ENCODE data around the gene MTHFD1L.
"Not testable (repeated sequence)": the region's sequence is repeated elsewhere in the genome, so short reads cannot be mapped to it uniquely, and the experiment has no call there.

MTHFD1L gene

DNA sequence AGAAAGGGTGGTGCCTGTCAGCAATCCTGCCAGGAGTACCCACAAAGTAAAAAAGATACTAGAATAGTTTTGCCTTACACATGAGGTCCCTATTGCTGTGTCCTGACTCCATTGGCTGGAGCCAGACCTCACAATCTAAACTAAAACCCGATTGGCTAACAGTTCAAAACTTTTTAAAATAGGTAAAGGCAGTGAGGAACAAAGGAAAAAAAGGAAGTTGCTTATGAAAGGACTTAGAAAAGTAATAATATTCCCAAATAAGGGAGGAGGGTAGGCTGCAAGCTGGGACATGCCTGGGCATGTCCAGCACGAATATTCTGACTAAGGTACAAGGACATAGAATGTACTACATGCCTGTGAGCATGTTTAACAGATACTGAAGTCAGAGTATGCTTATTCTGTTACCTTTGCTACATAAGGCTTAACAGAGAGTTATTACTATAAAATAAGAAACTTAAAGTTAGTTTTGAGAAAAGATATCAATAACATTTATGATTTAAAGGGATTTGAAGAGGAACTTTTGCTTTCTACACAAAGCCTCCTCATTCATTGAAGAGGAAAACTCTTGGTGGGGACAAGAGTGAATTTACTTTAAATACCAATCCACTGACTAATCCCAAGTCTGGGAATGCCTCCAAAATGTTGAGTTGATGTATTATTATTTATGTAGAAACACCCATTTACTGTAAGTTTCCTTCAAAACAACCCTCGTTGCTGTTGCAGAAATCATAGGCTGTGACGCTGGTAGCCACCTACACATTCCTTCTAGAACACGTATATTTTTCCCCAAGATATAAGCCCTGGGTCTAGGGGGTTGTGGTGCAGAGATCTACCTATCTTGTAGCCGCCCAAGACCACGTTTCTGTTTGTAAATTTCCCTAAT lies 8.2 kb upstream of the MTHFD1L start:
- no peak for DNase-seq (ENCODE audit: low spot score)
- TF ChIP-seq, protein P1, sequence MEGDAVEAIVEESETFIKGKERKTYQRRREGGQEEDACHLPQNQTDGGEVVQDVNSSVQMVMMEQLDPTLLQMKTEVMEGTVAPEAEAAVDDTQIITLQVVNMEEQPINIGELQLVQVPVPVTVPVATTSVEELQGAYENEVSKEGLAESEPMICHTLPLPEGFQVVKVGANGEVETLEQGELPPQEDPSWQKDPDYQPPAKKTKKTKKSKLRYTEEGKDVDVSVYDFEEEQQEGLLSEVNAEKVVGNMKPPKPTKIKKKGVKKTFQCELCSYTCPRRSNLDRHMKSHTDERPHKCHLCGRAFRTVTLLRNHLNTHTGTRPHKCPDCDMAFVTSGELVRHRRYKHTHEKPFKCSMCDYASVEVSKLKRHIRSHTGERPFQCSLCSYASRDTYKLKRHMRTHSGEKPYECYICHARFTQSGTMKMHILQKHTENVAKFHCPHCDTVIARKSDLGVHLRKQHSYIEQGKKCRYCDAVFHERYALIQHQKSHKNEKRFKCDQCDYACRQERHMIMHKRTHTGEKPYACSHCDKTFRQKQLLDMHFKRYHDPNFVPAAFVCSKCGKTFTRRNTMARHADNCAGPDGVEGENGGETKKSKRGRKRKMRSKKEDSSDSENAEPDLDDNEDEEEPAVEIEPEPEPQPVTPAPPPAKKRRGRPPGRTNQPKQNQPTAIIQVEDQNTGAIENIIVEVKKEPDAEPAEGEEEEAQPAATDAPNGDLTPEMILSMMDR (IDR thresholded peaks at IDR 0.05; ENCODE audit: borderline replicate concordance, control extremely low read depth, extremely low read depth, insufficient read depth, missing control alignments): no peak
- in situ Hi-C loops (cut with MboI; ENCODE audit: low sequenced_read_pairs, unreplicated experiment): no loop called here

DNA sequence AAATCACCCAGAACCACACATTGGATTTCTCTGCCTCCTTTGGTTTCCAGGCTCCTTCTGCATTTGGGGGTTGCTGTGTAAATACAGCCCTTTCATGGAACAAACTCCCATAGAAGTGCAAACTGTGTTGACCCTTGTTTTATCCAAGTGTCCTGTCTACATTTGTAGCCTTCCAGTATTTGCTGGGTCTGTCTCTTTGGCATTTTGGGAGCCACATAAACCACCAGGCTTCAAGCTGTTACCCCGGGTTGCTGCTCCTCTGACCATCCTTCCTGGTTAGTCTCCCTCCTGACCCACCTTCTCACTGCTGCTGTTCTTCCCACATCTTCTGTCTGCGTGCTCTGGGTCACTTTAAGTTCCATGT lies 7.6 kb upstream of the MTHFD1L start:
- no peak for DNase-seq (ENCODE audit: low spot score)
- in situ Hi-C loops (cut with MboI; ENCODE audit: low sequenced_read_pairs, unreplicated experiment): no loop called here
- TF ChIP-seq, protein P1 (IDR thresholded peaks at IDR 0.05; ENCODE audit: borderline replicate concordance, control extremely low read depth, extremely low read depth, insufficient read depth, missing control alignments): no peak

DNA sequence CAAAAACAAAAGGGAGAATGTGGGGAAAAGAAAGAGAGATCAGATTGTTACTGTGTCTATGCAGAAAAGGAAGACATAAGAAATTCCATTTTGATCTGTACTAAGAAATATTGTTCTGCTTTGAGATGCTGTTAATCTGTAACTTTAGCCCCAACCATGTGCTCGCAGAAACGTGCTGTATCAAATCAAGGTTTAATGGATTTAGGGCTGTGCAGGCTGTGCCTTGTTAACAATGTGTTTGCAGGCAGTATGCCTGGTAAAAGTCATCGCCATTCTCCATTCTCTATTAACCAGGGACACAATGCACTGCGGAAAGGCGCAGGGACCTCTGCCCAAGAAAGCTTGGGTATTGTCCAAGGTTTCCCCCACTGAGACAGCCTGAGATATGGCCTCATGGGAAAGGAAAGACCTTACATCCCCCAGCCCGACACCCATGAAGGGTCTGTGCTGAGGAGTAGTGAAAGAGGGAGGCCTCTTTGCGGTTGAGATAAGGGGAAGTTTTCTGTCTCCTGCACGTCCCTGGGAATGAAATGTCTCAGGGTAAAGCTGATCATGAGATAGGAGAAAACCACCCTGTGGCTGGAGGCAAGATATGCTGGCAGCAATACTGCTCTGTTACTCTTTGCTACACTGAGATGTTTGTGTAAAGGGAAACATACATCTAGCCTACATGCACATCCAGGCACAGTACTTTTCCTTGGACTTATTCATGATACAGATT lies 3.9 kb upstream of the MTHFD1L start:
- DNase-seq (ENCODE audit: low spot score); in situ Hi-C loops (cut with MboI; ENCODE audit: low sequenced_read_pairs, unreplicated experiment): not testable (repeated sequence)

DNA sequence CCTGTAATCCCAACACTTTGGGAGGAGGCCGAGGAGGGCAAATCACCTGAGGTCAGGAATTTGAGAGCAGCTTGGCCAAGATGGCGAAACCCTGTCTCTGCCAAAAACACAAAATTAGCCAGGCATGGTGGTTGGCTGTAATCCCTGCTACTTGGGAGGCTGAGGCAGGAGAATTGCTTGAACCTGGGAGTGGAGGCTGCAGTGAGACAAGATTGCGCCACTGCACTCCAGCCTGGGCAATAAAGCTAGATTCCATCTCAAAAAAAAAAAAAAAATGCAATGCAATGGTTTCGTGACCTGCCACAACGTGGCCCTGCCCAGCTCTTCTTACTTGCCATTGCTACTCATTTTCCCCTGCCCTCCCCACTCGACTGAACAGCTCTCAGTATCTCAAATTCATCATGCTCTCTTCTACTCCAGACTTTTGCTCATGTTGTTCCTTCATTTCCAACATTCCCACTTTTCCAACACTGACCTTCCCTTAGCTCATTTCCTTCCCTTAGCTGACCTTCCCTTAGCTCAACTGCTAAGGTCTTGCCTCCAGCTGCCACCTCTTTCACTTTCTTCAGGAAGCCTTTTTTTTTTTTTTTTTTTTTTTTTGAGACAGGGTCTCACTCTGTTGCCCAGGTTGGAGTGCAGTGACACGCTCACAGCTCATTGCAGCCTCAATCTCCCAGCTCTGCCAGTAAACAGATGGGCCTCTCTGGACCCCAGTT lies 2.1 kb upstream of the MTHFD1L start:
- DNase-seq (ENCODE audit: low spot score): no peak
- TF ChIP-seq, protein P1 (IDR thresholded peaks at IDR 0.05; ENCODE audit: borderline replicate concordance, control extremely low read depth, extremely low read depth, insufficient read depth, missing control alignments): no peak
- in situ Hi-C loops (cut with MboI; ENCODE audit: low sequenced_read_pairs, unreplicated experiment): no loop called here

DNA sequence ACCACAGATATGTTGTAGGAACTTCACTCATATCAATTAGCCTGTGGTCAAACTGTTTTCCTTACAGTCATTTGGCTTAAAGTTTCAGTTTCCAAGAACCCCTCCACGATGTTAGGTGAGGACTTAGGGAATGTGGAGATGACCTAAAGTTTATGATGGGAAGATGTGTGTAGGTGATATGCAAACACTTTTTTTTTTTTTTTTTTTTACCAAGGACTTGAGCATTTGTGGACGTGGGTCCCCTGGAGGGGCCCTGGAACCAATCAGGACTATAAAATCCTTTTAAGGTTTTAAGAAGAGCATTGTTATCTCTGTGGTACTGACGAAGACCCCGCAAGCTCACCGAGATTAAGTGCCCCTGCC lies 478 bp upstream of the MTHFD1L start:
- DNase-seq (ENCODE audit: low spot score): no peak
- in situ Hi-C loops (cut with MboI; ENCODE audit: low sequenced_read_pairs, unreplicated experiment): no loop called here
- TF ChIP-seq, protein P1 (IDR thresholded peaks at IDR 0.05; ENCODE audit: borderline replicate concordance, control extremely low read depth, extremely low read depth, insufficient read depth, missing control alignments): no peak

DNA sequence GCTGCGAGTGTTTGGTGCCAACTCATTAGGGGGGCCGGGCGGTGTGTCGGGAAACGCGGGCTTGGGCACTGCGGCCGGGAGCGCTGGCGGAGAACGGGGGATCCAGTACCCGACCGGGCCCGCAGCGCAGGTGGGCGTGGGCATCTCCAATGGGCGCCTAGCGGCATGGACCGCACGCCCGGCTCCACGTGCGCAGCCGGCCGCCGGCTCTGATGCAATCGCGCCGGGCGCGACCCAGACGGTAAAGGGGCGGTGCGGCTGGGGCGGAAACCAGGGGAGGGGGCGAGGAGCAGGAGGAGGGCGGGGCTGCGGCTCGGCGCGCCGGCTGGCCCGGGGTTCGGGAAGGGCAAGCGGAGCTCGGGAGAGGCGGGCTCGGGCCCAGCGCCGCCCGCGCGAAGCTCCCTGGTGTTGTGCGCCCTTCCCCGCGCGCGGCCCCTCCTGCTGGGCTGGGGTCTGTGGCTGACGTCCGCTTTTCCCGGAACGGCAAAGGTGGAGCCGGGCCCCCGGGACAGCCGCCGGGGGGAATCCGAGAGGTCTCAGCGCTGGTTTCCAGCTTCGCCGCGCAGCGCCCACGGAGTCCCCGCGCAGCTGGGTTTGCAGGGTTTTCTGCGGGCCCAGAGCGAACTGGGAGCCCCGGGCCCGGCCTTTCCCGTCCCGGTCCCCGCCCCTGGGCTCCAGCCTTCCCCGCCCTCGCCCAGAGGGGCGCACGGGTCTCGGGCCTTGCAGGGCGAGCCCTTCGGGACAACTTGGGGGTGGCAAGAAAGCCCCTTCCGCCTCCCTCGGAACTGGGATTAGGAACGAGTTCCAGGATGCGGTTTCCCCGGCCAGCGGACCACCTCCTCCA lies 867 bp downstream of the MTHFD1L start:
- in situ Hi-C loops (cut with MboI; ENCODE audit: low sequenced_read_pairs, unreplicated experiment): no loop called here
- TF ChIP-seq, protein P1 (IDR thresholded peaks at IDR 0.05; ENCODE audit: borderline replicate concordance, control extremely low read depth, extremely low read depth, insufficient read depth, missing control alignments): no peak
- DNase-seq (ENCODE audit: low spot score): peak; percentile 94

Measured in GM13976 (cell line).